GM18502 (cell line): ENCODE data around the gene PSMD10.
A peak's percentile ranks its signal among the peaks of the same experiment; 100 is the strongest.

Experiments used
- ATAC-seq: cut with Tn5 transposase; IDR thresholded peaks from one replicate; pipeline ENCODE4 v1.9.1; 2021; ENCODE audit warnings: mild to moderate bottlenecking; ENCODE audit not compliant: unreplicated experiment, poor library complexity

Gene PSMD10

GRCh38 chrX:108091264-108091877 lies at the start of gene PSMD10, which contains the start of gene ATG4A:
Gene PSMD10, minus strand, starts transcription at chrX:108091542. Its CDS starts 22 bp downstream, at chrX:108091520.
Gene ATG4A, plus strand, starts transcription at chrX:108091778. Its CDS starts 49 bp downstream, at chrX:108091827.
- peak; percentile 94 for ATAC-seq

DNA sequence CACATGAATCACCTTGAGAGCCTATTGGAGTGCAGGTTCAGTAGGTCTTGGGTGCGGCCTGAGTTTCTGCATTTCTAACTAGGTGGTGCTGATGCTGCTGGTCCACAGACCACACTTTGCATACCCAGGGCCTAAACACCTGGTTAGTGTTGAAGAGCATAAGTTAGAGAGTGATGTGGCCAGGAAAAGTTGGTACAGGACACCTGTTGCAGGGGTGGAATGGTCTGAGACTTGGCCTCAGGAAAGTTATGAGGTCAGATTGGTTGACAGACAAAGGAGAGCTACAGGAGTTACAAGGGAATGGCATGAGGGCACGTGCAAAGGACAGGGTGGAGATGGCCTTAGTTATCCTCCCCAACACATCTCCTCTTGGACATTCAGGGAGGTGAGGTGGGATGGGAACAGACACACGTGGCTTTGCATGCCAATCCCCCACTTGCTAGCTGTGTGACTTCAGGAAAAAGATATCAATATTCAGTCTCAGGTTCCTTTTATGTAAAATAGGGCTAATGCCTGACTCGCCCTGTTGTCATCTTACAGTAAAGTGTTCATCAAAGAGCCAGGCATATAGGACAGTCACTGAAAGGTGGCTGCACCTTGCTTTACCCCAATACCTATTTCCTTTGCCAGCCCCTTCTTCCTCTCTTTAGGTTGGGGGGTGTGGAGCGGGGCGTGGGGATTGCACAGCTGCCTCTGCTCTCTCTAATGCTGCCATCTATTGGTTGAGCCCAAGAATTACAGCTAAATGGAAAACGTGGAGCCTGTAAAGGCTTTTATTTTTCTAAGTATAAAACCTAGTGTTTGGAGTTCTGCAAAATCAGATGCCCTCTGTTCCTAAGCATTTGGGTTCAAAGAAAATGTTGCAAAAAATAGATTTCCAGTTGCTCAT lies 47.7 kb upstream of the PSMD10 start:
- ATAC-seq = no peak

DNA sequence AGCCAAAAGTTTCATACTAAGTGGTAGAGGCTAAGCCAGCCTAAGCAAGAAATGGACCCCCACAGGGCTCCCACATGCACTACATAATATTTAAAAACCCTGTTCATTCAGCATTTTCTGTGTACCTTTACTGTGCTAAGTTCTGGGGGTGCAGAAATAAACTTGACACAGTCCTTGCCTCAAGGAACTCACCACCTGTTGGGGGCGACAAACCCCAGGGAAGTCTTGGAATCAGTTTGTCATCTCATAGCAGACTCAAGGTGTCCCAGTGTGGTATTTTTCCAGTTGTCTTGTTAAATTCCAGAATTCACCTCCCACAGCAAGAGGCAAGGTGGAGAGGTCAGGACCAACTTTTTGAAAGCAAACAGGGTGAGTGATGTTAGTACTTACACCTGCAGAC lies 43.4 kb upstream of the PSMD10 start:
- ATAC-seq = no peak

GRCh38 chrX:108132876-108133275 lies 41.5 kb upstream of the PSMD10 start:
- ATAC-seq = no peak

- no peak for ATAC-seq
These were observed 40.7 kb upstream of the PSMD10 start for GRCh38 chrX:108132034-108132433.

DNA sequence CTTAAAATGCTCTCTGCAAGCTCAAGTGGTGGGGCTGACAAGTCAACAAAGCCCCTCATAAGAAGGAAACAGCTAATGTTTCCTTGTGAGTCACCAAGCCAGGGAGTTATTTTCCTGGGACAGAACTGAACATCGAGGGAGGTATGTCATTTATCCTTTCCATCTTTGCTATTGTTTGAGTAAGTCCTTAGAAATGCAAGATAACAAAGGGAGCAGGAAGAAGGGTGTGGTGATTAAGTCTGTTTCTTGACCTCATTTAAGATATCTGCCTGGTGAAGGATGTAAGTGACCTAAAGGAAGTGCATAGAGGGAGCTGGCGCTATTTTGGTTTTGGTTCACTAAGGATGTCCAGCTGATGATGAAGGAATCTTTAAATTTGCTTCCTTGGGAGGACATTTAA lies 40.1 kb upstream of the PSMD10 start:
- no peak for ATAC-seq

GRCh38 chrX:108130889-108131288 lies 39.5 kb upstream of the PSMD10 start:
- ATAC-seq = no peak

DNA sequence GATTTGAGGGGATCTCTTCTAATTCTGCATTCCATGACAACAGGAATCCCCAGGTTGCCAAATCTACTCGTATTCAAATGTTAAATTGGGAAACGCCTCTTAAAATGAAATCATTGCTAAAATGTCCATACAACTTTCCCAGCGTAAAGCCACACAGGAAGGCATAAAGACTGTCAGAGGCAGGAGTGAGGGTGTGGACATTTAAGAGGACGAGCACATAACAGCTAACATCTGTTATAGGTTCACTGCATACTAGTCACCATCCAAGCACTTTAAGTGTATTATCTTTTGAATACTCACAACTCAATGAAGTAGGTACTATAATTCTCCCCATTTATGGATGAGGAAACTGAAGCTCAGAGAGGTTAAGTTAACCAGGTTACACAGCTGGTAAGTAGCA lies 35.8 kb upstream of the PSMD10 start:
- ATAC-seq = no peak

DNA sequence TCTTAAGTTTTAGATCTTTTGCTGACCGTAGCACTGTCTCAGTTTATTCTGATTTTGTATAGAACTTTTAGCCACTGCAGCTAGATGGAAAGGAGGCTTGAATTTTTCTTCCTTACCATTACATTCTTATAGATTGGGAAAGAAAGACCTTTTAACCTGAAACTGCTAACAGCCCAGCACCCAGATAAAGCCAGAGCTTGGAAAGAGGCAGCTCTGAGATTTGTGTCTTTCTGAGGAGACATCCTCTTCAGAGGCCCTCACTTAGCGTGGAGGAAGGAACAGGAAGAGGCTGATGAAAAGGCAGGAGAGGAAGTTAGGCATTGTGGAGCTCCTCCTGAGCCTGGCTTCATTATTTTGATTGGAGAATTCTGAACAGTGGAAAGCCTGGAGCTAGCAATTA lies 35.3 kb upstream of the PSMD10 start:
- ATAC-seq = no peak

DNA sequence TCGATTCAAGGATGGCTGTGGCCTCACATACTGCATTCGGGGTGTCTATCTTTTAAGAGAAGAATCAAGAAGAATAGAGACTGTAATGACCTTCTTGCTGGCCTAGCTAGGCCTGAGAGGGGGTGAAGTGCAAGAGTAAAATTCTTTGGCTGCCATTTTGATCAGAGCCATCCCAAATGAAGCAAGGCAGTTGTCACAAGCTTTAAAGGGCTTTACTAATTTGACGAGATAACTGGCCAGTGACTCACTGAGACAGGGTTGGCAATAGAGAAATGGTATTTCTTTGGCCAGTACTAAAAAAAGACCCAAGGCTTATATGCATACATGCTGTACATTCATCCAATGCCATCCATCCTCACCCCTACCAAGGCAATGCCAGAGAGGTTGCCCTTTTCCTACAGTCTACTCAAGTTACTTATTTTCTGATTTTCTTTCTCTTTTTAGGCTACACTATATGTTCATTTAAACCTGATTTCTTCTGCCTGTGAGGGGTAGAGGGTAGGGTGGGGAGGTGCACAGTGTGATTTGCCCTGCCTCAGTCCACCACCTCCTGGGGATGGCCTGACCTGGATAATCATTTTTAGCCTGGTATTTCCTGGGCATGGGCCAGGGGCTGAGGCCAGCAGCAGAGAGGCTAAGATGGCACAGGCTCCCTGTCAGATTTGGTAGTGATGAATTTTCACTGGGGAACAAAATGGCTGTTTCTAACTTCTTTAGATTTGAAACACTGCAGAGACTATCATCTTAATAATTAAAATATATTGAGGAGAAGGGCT lies 32.4 kb upstream of the PSMD10 start:
- ATAC-seq = no peak

GRCh38 chrX:108122748-108123147 lies 31.4 kb upstream of the PSMD10 start:
- ATAC-seq = no peak

DNA sequence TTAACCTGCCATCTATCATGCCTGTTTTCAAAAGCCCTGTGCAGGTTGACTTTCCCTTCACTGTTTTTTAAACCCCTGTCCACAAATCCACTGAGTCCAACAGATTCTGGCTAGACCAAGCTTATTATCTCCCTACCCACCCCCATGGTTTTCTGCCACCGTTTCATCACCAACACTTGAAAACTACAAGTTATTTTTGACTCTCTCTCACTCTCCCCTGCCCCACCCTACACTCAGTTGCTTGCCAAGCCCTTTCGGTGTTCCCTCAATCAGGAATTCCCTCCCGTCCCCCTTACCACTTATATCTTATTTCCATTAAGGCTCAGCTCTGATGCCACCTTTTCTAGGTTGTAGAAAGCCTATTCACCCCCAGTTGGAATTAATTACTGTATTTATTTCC lies 29.9 kb upstream of the PSMD10 start:
- ATAC-seq = no peak

DNA sequence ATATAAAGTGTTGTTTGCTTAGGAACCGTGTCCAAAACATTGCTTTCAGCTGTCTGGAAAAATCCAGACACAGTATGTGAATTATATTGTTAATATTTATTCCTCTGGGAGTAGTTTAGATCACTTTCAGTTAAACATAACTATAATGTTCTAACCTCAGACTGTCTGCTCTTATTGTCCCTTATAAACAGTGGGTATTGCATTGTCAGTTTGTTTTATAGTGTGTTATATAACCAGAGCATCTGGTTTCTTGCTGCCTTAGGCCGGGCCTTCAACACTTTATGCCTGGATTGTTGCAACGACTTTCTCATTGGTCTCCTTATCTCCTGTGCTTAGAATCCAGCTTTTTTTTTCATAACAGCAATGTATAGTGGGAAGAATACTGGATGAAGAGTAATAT lies 26.6 kb upstream of the PSMD10 start:
- ATAC-seq = no peak

DNA sequence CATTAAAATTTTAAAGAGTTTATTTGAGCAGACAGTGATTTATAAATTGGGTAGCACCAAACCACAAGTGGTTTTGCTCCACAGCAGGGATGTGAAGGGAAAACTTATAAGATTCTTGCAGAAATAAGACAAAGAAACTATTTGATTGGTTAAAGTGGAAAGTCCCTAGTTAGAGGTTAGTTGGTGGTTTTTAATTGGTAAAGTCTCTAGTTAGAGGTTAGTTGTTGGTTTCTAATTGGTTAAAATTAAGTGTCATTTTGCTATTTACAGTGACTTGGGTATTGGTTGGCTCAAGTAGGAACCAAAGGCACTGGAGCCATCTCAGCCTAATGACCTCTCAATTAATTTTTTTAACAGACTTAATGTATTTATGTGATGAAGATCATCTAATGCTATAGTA lies 23.2 kb upstream of the PSMD10 start:
- no peak for ATAC-seq

- ATAC-seq = no peak
These were observed 14.1 kb upstream of the PSMD10 start for GRCh38 chrX:108105473-108105872.

DNA sequence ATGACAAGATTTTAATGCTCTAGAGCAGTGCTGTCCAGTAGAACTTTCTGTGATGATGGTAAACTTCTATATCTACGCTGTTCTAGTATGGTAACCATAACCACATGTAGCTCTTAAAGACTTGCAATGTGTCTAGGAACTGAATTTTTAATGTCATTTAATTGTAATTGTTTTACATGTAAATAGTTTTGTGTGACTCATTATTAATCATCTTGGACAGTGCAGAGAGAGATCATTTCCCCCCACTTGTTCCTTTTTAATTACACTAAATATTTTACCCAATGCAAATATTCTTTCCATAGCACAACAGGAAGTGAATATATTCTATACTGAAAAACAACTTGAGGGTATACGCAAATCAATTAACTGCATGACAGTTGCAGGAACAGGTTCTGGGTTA lies 6.0 kb upstream of the PSMD10 start:
- ATAC-seq = no peak

GRCh38 chrX:108091878-108092291 lies 543 bp upstream of the PSMD10 start:
- ATAC-seq = peak; percentile 47

DNA sequence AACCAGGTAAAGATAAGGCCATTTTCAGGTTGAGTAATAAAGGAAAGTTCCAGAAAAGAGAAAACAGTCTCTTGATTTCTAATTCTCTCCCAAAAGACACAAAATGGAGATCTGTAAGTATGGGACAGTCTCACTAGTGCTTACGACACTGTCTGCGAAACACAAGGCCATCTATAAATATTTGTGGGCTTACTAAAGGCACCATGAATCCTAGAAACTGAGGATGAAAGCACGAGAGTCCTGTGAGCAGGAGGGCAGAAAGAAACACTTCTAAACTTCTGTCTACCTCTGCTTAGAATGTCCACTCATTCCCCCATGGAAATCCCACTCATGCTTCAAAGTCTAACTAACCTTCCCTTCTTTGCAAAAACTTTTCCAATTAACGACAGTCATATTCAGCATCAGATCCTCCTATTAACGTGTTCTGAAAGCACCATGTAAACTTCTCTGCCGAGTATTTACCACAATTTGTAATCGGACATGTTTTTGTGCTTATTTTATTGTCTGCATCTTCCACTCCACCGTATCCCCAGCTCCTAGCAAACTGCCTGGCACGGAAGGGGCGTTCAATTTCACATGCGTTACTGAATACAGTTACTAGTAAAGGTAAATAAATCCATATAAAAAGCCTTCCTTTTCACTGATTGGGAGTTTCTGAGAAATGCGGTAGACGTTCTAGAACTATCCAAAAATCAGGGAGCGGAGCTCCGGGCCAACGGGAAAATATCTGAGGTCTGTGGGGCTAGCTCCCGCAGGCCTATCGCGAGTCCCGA lies 665 bp downstream of the PSMD10 start:
- peak; percentile 9 for ATAC-seq

GRCh38 chrX:108088511-108088910 lies 2.8 kb downstream of the PSMD10 start:
- ATAC-seq = no peak

GRCh38 chrX:108087792-108088191 lies 3.5 kb downstream of the PSMD10 start:
- ATAC-seq = no peak
